Neuronal stem cell (in vitro differentiated cells): ENCODE results near the gene HNRNPH2.

Experiments used
- DNase-seq: peaks from one replicate; pipeline ENCODE4 v3.0.0-alpha.2; 2013; ENCODE audit warnings: low spot score
- H2AFZ ChIP-seq: one replicate; pipeline ENCODE4 v1.6.1; 2013; ENCODE audit warnings: mild to moderate bottlenecking, low read length, inconsistent platforms
- H2AK5ac ChIP-seq: 2 replicates; pipeline ENCODE4 v1.6.1; 2013; ENCODE audit warnings: low read depth, mild to moderate bottlenecking, inconsistent platforms, low read length, moderate library complexity, mixed read lengths
- H2BK120ac ChIP-seq: 2 replicates; pipeline ENCODE4 v1.6.1; 2013; ENCODE audit warnings: low read depth, mild to moderate bottlenecking, inconsistent platforms, low read length, moderate library complexity, mixed read lengths
- H2BK12ac ChIP-seq: one replicate; pipeline ENCODE4 v1.6.1; 2013; ENCODE audit warnings: low read length, inconsistent platforms
- H2BK15ac ChIP-seq: 2 replicates; pipeline ENCODE4 v1.6.1; 2013; ENCODE audit warnings: mild to moderate bottlenecking, low read length, inconsistent platforms, mixed read lengths
- H2BK5ac ChIP-seq: one replicate; pipeline ENCODE4 v1.6.1; 2013; ENCODE audit warnings: inconsistent platforms, mild to moderate bottlenecking, low read length, moderate library complexity
- H3K14ac ChIP-seq: one replicate; pipeline ENCODE4 v1.6.1; 2013; ENCODE audit warnings: low read length, inconsistent platforms
- H3K18ac ChIP-seq: 2 replicates; pipeline ENCODE4 v1.6.1; 2013; ENCODE audit warnings: low read length, inconsistent platforms
- H3K23ac ChIP-seq: 2 replicates; pipeline ENCODE4 v1.6.1; 2013; ENCODE audit warnings: low read depth, mild to moderate bottlenecking, mixed read lengths, low read length, inconsistent platforms; ENCODE audit not compliant: poor library complexity
- H3K27ac ChIP-seq: replicated peaks from 3 replicates; pipeline ENCODE4 v1.5.1; 2013; ENCODE audit warnings: low read length, inconsistent platforms
- H3K27me3 ChIP-seq, 3 experiments: 2 replicates each; pipeline ENCODE4 v1.6.1; 2013; ENCODE audit warnings: low read length in 3 of 3, mild to moderate bottlenecking in 2 of 3, inconsistent platforms in 1 of 3, low read depth in 1 of 3, mixed read lengths in 1 of 3, moderate library complexity in 1 of 3; ENCODE audit not compliant: control insufficient read depth in 3 of 3, insufficient read depth in 3 of 3
- H3K36me3 ChIP-seq, 2 donors: replicated peaks in 1 of 2; 2 replicates each; pipeline ENCODE4 v1.6.1; 2013; ENCODE audit warnings: low read length in 2 of 2; ENCODE audit not compliant: control insufficient read depth in 2 of 2, insufficient read depth in 2 of 2
- H3K4ac ChIP-seq: 2 replicates; pipeline ENCODE4 v1.6.1; 2013; ENCODE audit warnings: inconsistent platforms, mild to moderate bottlenecking, low read length, moderate library complexity
- H3K4me1 ChIP-seq, 2 donors: 1 replicate in 1 of 2; 2 replicates in 1 of 2; pipeline ENCODE4 v1.6.1; 2013; ENCODE audit warnings: low read length in 2 of 2, low read depth in 1 of 2; ENCODE audit not compliant: control insufficient read depth in 2 of 2, insufficient read depth in 1 of 2
- H3K4me2 ChIP-seq: one replicate; pipeline ENCODE4 v1.6.1; 2013; ENCODE audit warnings: mild to moderate bottlenecking, low read length, inconsistent platforms; ENCODE audit not compliant: insufficient read depth, poor library complexity, severe bottlenecking
- H3K4me3 ChIP-seq, 2 donors: 2 replicates each; pipeline ENCODE4 v1.5.1; 2013; ENCODE audit warnings: low read length in 2 of 2, mild to moderate bottlenecking in 2 of 2, inconsistent platforms in 1 of 2, moderate library complexity in 1 of 2
- H3K79me1 ChIP-seq: one replicate; pipeline ENCODE4 v1.6.1; 2013; ENCODE audit warnings: low read depth, mild to moderate bottlenecking, inconsistent platforms, low read length, moderate library complexity
- H3K9ac ChIP-seq: one replicate; pipeline ENCODE4 v1.6.1; 2013; ENCODE audit warnings: mild to moderate bottlenecking, low read depth, low read length, inconsistent platforms; ENCODE audit not compliant: poor library complexity
- H3K9me3 ChIP-seq, 2 donors: replicated peaks in 1 of 2; 2 replicates each; pipeline versions ENCODE3 to v1.6.1; 2013; ENCODE audit warnings: low read length in 2 of 2, mild to moderate bottlenecking in 2 of 2, inconsistent platforms in 1 of 2, low read depth in 1 of 2, mixed read lengths in 1 of 2, moderate library complexity in 1 of 2; ENCODE audit not compliant: control insufficient read depth in 2 of 2, insufficient read depth in 1 of 2
- H4K8ac ChIP-seq: one replicate; pipeline ENCODE4 v1.6.1; 2013; ENCODE audit warnings: low read depth, mild to moderate bottlenecking, inconsistent platforms, low read length, moderate library complexity
- H4K91ac ChIP-seq: one replicate; pipeline ENCODE4 v1.6.1; 2013; ENCODE audit warnings: low read length, low read depth, mild to moderate bottlenecking, inconsistent platforms; ENCODE audit not compliant: poor library complexity
- WGBS, 2 donors: extraction: QIAGEN DNeasy Blood & Tissue Kit; methylation state at CpG; one replicate each; pipeline ENCODE4 v1.1.7; 2013; ENCODE audit warnings: missing lambda C conversion rate in 2 of 2, mixed read lengths in 1 of 2; ENCODE audit not compliant: insufficient read length in 2 of 2, insufficient replicate concordance in 1 of 2; ENCODE audit errors: extremely low coverage in 2 of 2; 5-methylcytosine and 5-hydroxymethylcytosine counted together

The HNRNPH2 gene

DNA sequence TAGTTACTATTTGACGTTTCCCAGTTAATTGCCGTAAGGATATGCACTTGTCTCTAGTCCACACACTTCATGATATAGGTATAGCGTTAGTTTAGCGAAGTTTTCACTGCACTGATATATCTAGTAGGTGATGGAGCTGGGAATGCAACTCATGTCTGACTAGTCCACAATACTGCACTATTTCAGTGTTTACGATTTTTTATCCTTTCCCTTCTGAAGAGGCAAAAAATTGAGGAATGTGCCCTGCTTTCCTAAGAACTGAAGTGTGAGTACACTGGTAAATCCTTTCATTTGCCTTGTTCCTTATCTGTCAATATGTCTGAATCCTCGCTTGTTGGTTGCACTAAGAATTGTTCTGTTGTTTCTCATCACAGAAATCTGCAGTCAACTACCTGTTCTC lies 16.2 kb upstream of the HNRNPH2 start:
- peaks cover 3% of the 10 kb centered on the region for H3K79me1 ChIP-seq
- peak overlapping the region; percentile 49 for H3K4me2 ChIP-seq
- H3K4me1 ChIP-seq = peaks cover 3 to 9% of the 10 kb centered on the region in 2 donors
- H3K18ac ChIP-seq = no peak overlapping the region
- peak overlapping the region; percentile 74 to 97 for H3K4me3 ChIP-seq
- H3K4ac ChIP-seq = no peak overlapping the region
- no peak overlapping the region for H2BK15ac ChIP-seq
- no peak overlapping the region for H2BK120ac ChIP-seq
- H3K23ac ChIP-seq = no peak overlapping the region
- no peak overlapping the region for H2AK5ac ChIP-seq
- H2BK5ac ChIP-seq = no peak overlapping the region
- H4K8ac ChIP-seq = no peak overlapping the region
- H3K9ac ChIP-seq = peak overlapping the region; percentile 4
- no peak overlapping the region for H2BK12ac ChIP-seq
- H3K9me3 ChIP-seq = no peaks in the 10 kb centered on the region
- no peak overlapping the region for H3K14ac ChIP-seq
- no peak overlapping the region for H3K27ac ChIP-seq
- no peak overlapping the region for H4K91ac ChIP-seq
- no peak for DNase-seq
- H3K27me3 ChIP-seq = no peaks in the 10 kb centered on the region
- no peak overlapping the region for H2AFZ ChIP-seq
- peaks cover 8 to 50% of the 10 kb centered on the region in 2 donors for H3K36me3 ChIP-seq
- WGBS, 2 donors = no CpG with 5 or more reads among the region's 6 CpGs

DNA sequence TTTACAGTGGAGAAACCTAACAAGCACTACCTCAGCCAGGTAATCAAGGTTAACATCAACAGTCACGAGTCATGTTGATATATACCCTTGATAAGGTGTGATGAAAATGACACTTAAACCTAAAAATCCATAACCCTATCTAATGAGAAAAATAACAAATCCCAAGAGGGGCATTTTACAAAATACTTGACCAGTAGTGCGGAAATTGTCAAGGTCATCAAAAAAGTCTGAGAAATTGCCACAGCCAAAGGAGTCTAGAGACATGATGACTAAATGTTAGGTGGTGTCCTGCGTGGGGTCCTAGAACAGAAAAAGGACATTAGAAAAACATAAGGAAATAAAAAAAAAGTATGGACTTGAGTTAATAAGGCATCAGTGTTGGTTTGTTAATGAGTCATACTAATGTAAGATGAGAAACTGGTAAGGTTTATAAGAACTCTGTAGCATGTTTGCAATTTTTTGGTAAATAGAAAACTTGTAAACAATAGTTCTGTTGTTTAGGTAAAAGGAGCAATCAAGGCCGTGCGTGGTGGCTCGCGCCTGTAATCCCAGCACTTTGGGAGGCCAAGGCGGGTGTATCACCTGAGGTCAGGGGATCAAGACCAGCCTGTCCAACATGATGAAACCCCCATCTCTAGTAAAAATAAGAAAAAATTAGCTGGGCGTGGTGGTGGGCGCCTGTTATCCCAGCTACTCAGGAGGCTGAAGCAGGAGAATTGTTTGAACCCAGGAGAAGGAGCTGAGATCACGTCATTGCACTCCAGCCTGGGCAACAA lies 14.3 kb upstream of the HNRNPH2 start:
- Histone ChIP-seq H3K36me3 (peaks cover 8 to 52% of the 10 kb centered on the region in 2 donors), H2AK5ac (no peak overlapping the region), H3K18ac (no peak overlapping the region), H2BK5ac (no peak overlapping the region), H2AFZ (no peak overlapping the region), H3K27ac (no peak overlapping the region), H4K8ac (no peak overlapping the region), H3K4ac (no peak overlapping the region), H3K27me3 (no peaks in the 10 kb centered on the region), H2BK120ac (no peak overlapping the region), H3K4me3 (no peak overlapping the region), H3K14ac (no peak overlapping the region), H3K79me1 (peaks cover 3% of the 10 kb centered on the region), H4K91ac (no peak overlapping the region), H3K9ac (no peak overlapping the region), H3K4me1 (peaks cover 3 to 9% of the 10 kb centered on the region in 2 donors), H2BK12ac (no peak overlapping the region), H2BK15ac (no peak overlapping the region), H3K4me2 (no peak overlapping the region), H3K23ac (no peak overlapping the region), H3K9me3 (no peaks in the 10 kb centered on the region)
- no CpG with 5 or more reads among the region's 11 CpGs for WGBS, 2 donors
- no peak for DNase-seq

DNA sequence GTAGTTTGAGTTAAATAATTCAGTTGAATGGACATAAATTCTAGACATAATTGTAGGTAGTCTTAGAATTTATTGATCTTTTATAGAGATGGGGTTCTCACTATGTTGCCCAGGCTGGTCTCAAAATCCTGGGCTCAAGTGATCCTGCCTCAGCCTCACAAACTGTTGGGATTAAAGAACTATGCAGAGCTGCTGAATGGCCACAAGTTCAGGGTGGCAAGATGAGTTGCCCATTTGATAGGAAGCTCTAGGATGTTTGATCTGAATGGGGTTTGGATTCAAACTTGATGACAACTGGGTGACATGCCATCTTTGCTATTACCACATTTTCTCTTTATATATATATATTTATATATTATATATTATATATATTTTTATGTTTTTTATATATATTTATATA lies 13.7 kb upstream of the HNRNPH2 start:
- no peak overlapping the region for H2AK5ac ChIP-seq
- H3K79me1 ChIP-seq = peaks cover 3% of the 10 kb centered on the region
- peaks cover 3 to 9% of the 10 kb centered on the region in 2 donors for H3K4me1 ChIP-seq
- H2BK15ac ChIP-seq = no peak overlapping the region
- no peak overlapping the region for H3K4ac ChIP-seq
- H4K91ac ChIP-seq = no peak overlapping the region
- no peak overlapping the region for H2AFZ ChIP-seq
- H4K8ac ChIP-seq = no peak overlapping the region
- no peak overlapping the region for H3K9ac ChIP-seq
- no peak overlapping the region for H3K23ac ChIP-seq
- H2BK5ac ChIP-seq = no peak overlapping the region
- no peak overlapping the region for H3K4me3 ChIP-seq
- no peaks in the 10 kb centered on the region for H3K9me3 ChIP-seq
- peaks cover 8 to 52% of the 10 kb centered on the region in 2 donors for H3K36me3 ChIP-seq
- no peak overlapping the region for H3K4me2 ChIP-seq
- H2BK120ac ChIP-seq = no peak overlapping the region
- DNase-seq = no peak
- no peak overlapping the region for H2BK12ac ChIP-seq
- H3K18ac ChIP-seq = no peak overlapping the region
- no peak overlapping the region for H3K27ac ChIP-seq
- no peak overlapping the region for H3K14ac ChIP-seq
- H3K27me3 ChIP-seq = no peaks in the 10 kb centered on the region

DNA sequence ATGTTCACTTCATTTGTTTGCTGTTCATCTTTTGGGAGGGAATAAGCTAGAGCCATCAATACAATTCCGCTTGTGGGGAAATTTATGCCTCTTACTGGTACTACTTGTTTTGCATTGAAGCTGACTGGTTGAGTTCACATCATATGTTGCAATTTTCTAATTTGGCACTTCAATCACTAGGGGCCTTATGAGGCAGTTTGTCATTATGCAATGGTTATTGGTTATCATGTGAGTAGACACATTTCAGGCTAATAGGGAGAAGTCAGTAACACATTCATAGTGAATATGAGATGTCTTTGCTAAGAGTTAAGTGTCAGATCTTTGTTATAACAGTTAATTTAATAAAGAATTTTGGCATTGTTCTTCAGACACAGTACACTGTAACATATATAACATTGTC lies 12.2 kb upstream of the HNRNPH2 start:
- WGBS, 2 donors = no CpG with 5 or more reads among the region's 1 CpG
- H3K14ac ChIP-seq = no peak overlapping the region
- peaks cover 3 to 5% of the 10 kb centered on the region in 2 donors for H3K4me1 ChIP-seq
- no peak overlapping the region for H3K4ac ChIP-seq
- H2BK5ac ChIP-seq = no peak overlapping the region
- peaks cover 3% of the 10 kb centered on the region for H3K79me1 ChIP-seq
- H3K9ac ChIP-seq = no peak overlapping the region
- no peak overlapping the region for H2BK12ac ChIP-seq
- H2AK5ac ChIP-seq = no peak overlapping the region
- H3K4me2 ChIP-seq = no peak overlapping the region
- no peak overlapping the region for H4K8ac ChIP-seq
- H2AFZ ChIP-seq = no peak overlapping the region
- no peak overlapping the region for H3K18ac ChIP-seq
- no peaks in the 10 kb centered on the region for H3K9me3 ChIP-seq
- peaks cover 9 to 63% of the 10 kb centered on the region in 2 donors for H3K36me3 ChIP-seq
- no peak overlapping the region for H3K23ac ChIP-seq
- H2BK120ac ChIP-seq = no peak overlapping the region
- H4K91ac ChIP-seq = no peak overlapping the region
- H3K27me3 ChIP-seq = no peaks in the 10 kb centered on the region
- H2BK15ac ChIP-seq = no peak overlapping the region
- DNase-seq = no peak
- no peak overlapping the region for H3K27ac ChIP-seq
- H3K4me3 ChIP-seq = no peak overlapping the region
